Tibial nerve (tissue), 4 donors: ENCODE results near the gene FNIP2. TPM values are rescaled to one million over a fixed set of nuclear protein-coding genes. Genes with fewer than 3 reads are reported as not detected.
"Not testable (repeated sequence)": the region's sequence is repeated elsewhere in the genome, so short reads cannot be mapped to it uniquely, and the experiment has no call there.

Experiments used
- DNase-seq, 2 donors: peaks; one replicate each; pipeline ENCODE4 v3.0.0-alpha.2; 2019; ENCODE audit warnings: low spot score in 2 of 2
- H3K27ac ChIP-seq, 4 donors: fragments of 200-600 bp; sonication (generic) in 3 of 4; one replicate each; pipeline ENCODE4 v1.5.1; 2017 to 2019; ENCODE audit warnings: mild to moderate bottlenecking in 1 of 4
- H3K27me3 ChIP-seq, 2 donors: fragments of 200-600 bp; sonication (generic) in 1 of 2; one replicate each; pipeline versions ENCODE4 v1.5.1 to v1.6.0; 2017 to 2019
- H3K36me3 ChIP-seq, 3 donors: fragments of 200-600 bp; sonication (generic); one replicate each; pipeline ENCODE4 v1.5.1; 2018 to 2019
- H3K4me1 ChIP-seq, 4 donors: fragments of 200-600 bp; sonication (generic) in 3 of 4; one replicate each; pipeline ENCODE4 v1.5.1; 2017 to 2019
- H3K4me3 ChIP-seq, 4 donors: fragments of 200-600 bp; sonication (generic) in 3 of 4; one replicate each; pipeline ENCODE4 v1.5.1; 2017 to 2019; ENCODE audit warnings: mild to moderate bottlenecking in 1 of 4, moderate library complexity in 1 of 4
- H3K9me3 ChIP-seq, 4 donors: fragments of 200-600 bp; sonication (generic) in 3 of 4; one replicate each; pipeline ENCODE4 v1.5.1; 2017 to 2019
- CTCF ChIP-seq, 5 experiments: fragments of 200-600 bp in 3 of 5; fragments of 450-650 bp in 2 of 5; sonication (generic) in 3 of 5; IDR thresholded peaks; one replicate each; pipeline ENCODE4 v1.5.1; 2016 to 2019; ENCODE audit warnings: antibody characterized with exemption in 5 of 5, mild to moderate bottlenecking in 3 of 5, moderate library complexity in 2 of 5
- EP300 ChIP-seq, 2 donors: sonication (generic); formaldehyde crosslinking; IDR thresholded peaks; one replicate each; pipeline ENCODE4 v1.6.1; 2017; ENCODE audit warnings: antibody characterized with exemption in 2 of 2, mild to moderate bottlenecking in 1 of 2
- POLR2A ChIP-seq, 2 donors: fragments of 450-650 bp; IDR thresholded peaks; one replicate each; pipeline ENCODE4 v1.6.1; 2017; ENCODE audit warnings: antibody characterized with exemption in 2 of 2, mild to moderate bottlenecking in 2 of 2, moderate library complexity in 2 of 2
- WGBS, 2 donors: methylation state at CpG; one replicate each; pipeline ENCODE4 v1.1.5; 2018; 5-methylcytosine and 5-hydroxymethylcytosine counted together
- small RNA-seq: library from RNA; depleted of rRNA; stranded (forward); fragments of <200 nt; gene quantifications from one replicate; pipeline ENCODE3, GENCODE V24; 2016
- total RNA-seq, 4 donors: library from RNA; depleted of rRNA; stranded (reverse); fragments of >200 nt; gene quantifications; one replicate each; pipeline ENCODE4 v1.1.0, GENCODE V29; 2016

Gene FNIP2
- total RNA-seq, 4 donors from 2014 or later, result 61.5 to 74.3 (median 69.3) TPM

GRCh38 chr4:158949099-158949498 lies 180.3 kb downstream of the FNIP2 start:
- Histone ChIP-seq H3K27ac (no peak overlapping the region), H3K36me3 (no peaks in the 10 kb centered on the region), H3K9me3 (peaks cover 0 to 22% (median 3%) of the 10 kb centered on the region in 4 donors), H3K4me3 (no peak overlapping the region), H3K4me1 (peaks cover 0 to 6% (median 0%) of the 10 kb centered on the region in 4 donors), H3K27me3 (no peaks in the 10 kb centered on the region)
- no peak for DNase-seq
- TF ChIP-seq EP300 (IDR thresholded peaks at IDR 0.05), result no peak
- no peak for TF ChIP-seq CTCF (IDR thresholded peaks at IDR 0.05)
- TF ChIP-seq POLR2A (IDR thresholded peaks at IDR 0.05), result no peak

DNA sequence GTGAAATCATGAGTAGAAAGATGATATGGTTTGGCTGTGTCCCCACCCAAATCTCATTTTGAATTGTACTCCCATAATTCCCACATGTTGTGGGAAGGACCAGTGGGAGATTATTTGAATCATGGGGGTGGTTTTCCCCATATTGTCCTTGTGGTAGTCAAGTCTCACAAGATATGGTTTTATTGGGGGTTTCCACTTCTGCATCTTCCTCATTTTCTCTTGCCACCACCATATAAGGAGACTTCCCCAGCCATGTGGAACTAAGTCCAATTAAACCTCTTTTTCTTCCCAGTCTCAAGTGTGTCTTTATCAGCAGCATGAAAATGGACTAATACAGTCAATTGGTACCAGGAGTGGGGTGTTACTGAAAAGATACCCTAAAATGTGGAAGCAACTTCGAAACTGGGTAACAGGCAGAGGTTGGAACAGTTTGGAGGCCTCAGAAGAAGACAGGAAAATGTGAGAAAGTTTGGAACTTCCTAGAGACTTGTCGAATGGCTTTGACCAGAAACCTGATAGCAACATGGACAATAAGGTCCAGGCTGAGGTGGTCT lies 183.5 kb downstream of the FNIP2 start:
- H3K9me3 ChIP-seq, result peaks cover 0 to 22% (median 3%) of the 10 kb centered on the region in 4 donors
- not testable (repeated sequence) for H3K27me3 ChIP-seq, H3K27ac ChIP-seq, H3K4me3 ChIP-seq, H3K36me3 ChIP-seq, H3K4me1 ChIP-seq, DNase-seq
- WGBS, 2 donors, result 91 to 93% methylated on average over 2 of the region's 2 CpGs

- WGBS, 2 donors, result 92 to 96% methylated on average over 9 of the region's 9 CpGs
- H3K9me3 ChIP-seq, result peaks cover 0 to 22% (median 3%) of the 10 kb centered on the region in 4 donors
- not testable (repeated sequence) for H3K4me1 ChIP-seq, DNase-seq, H3K27me3 ChIP-seq, H3K36me3 ChIP-seq, H3K27ac ChIP-seq, H3K4me3 ChIP-seq
Measured at GRCh38 chr4:158956345-158956744, 187.5 kb downstream of the FNIP2 start.

DNA sequence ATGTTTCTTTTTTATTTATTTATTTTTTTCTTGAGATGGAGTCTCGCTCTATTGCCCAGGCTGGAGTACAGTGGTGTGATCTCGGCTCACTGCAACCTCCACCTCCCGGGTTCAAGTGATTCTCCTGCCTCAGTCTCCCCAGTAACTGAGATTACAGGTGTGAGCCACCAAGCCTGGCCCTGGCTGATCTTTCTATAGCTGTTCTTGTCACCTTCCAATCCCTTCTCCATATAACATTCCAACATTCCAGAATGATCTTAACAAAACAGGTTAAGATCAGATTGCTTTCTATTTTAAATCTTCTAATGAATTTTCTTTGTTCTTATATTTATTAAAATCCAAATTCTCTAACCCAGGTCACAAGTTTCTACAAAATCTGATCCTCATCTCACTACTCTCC lies 188.1 kb downstream of the FNIP2 start:
- WGBS, 2 donors, result 96 to 98% methylated on average over 3 of the region's 3 CpGs
- DNase-seq, H3K4me1 ChIP-seq, H3K27ac ChIP-seq, H3K4me3 ChIP-seq, H3K27me3 ChIP-seq, H3K36me3 ChIP-seq: not testable (repeated sequence)
- peaks cover 0 to 17% (median 3%) of the 10 kb centered on the region in 4 donors for H3K9me3 ChIP-seq

Small RNA genes within 50 kb of the gene (small RNA-seq; reads per million reads assigned to genes)
- gene RF00157 (not detected), gene RNU6-128P (not detected)

Other genes starting within 250 kb of the FNIP2 start
- not detected for gene RXFP1, start 247.1 kb upstream of the FNIP2 start, total RNA-seq
- 1 to 10 TPM; 1.3 to 4.5 (median 2.9) TPM for gene C4orf46, start 97.1 kb upstream of the FNIP2 start, total RNA-seq
- 10 to 100 TPM; 27.3 to 58.8 (median 40.8) TPM for gene ETFDH, start 96.7 kb upstream of the FNIP2 start, total RNA-seq
- gene PPID, start 45.6 kb upstream of the FNIP2 start, total RNA-seq, result 10 to 100 TPM; 12.0 to 21.1 (median 16.1) TPM